K562 (cell line): ENCODE measurements around the gene PRDM2. TPM values are rescaled to one million over a fixed set of nuclear protein-coding genes. Genes with fewer than 3 reads are reported as not detected.

Experiments
- ARHGAP35 ChIP-seq: fragments of 450-650 bp; IDR thresholded peaks from 2 replicates; pipeline ENCODE4 v1.6.1; 2018; ENCODE audit not compliant: partially characterized antibody
- ARID3B ChIP-seq: fragments of 250-450 bp; sonication (Bioruptor Pico); IDR thresholded peaks from 2 replicates; pipeline ENCODE4 v1.4.0; 2020; ENCODE audit warnings: borderline replicate concordance
- ATF7 ChIP-seq: fragments of 450-650 bp; IDR thresholded peaks from 2 replicates; pipeline ENCODE4 v1.7.1; 2014; ENCODE audit warnings: mild to moderate bottlenecking, moderate library complexity
- CBX1 ChIP-seq: sonication (generic); IDR thresholded peaks from 2 replicates; pipeline ENCODE4 v1.6.1; 2016; ENCODE audit warnings: antibody characterized with exemption, low read depth, mild to moderate bottlenecking
- CHD2 ChIP-seq: IDR thresholded peaks from 2 replicates; pipeline ENCODE4 v1.6.1; 2011; ENCODE audit warnings: low read depth, low read length
- ESRRA ChIP-seq: fragments of 450-650 bp; IDR thresholded peaks from 2 replicates; pipeline ENCODE4 v1.6.1; 2014; ENCODE audit warnings: low read depth, mild to moderate bottlenecking, moderate library complexity, borderline replicate concordance
- HNRNPUL1 ChIP-seq: fragments of 200-400 bp; formaldehyde crosslinking; IDR thresholded peaks from 2 replicates; pipeline ENCODE4 v1.6.1; 2017; ENCODE audit warnings: low read length
- MYC ChIP-seq, 2 experiments: fragments of 250-450 bp in 1 of 2; sonication (Bioruptor Pico) in 1 of 2; IDR thresholded peaks; 2 replicates each; pipeline versions ENCODE4 v1.5.1 to v1.6.1; 2012 to 2021; ENCODE audit warnings: low read depth in 2 of 2, borderline replicate concordance in 1 of 2, improper control_type of control experiment in 1 of 2, low read length in 1 of 2, mild to moderate bottlenecking in 1 of 2, moderate library complexity in 1 of 2
- PCBP2 ChIP-seq: fragments of 200-400 bp; formaldehyde crosslinking; IDR thresholded peaks from 2 replicates; pipeline ENCODE4 v1.6.1; 2018; ENCODE audit warnings: low read length, low read depth, mild to moderate bottlenecking, moderate library complexity; ENCODE audit not compliant: poor library complexity, severe bottlenecking
- RBM25 ChIP-seq: fragments of 200-400 bp; formaldehyde crosslinking; IDR thresholded peaks from 2 replicates; pipeline ENCODE4 v1.6.1; 2018; ENCODE audit warnings: low read length, low read depth, moderate library complexity; ENCODE audit not compliant: severe bottlenecking
- SOX6 ChIP-seq: fragments of 450-650 bp; IDR thresholded peaks from 2 replicates; pipeline ENCODE4 v1.6.1; 2014; ENCODE audit warnings: mild to moderate bottlenecking
- SRSF3 ChIP-seq: fragments of 200-400 bp; formaldehyde crosslinking; IDR thresholded peaks from 2 replicates; pipeline ENCODE4 v1.6.1; 2016; ENCODE audit warnings: mild to moderate bottlenecking, low read length, moderate library complexity; ENCODE audit not compliant: insufficient read depth
- TAF15 ChIP-seq: fragments of 200-400 bp; formaldehyde crosslinking; IDR thresholded peaks from 2 replicates; pipeline ENCODE4 v1.6.1; 2017; ENCODE audit warnings: mild to moderate bottlenecking, low read depth, low read length, moderate library complexity
- TRIM25 ChIP-seq: fragments of 450-650 bp; IDR thresholded peaks from 2 replicates; pipeline ENCODE4 v1.7.0; 2016; ENCODE audit warnings: borderline replicate concordance
- VEZF1 ChIP-seq: fragments of 200-800 bp; sonication (Bioruptor generic); IDR thresholded peaks from 2 replicates; pipeline ENCODE4 v1.6.1; 2017; ENCODE audit warnings: missing genetic modification characterization, missing compliant biosample characterization
- WHSC1 ChIP-seq: IDR thresholded peaks from one replicate; pipeline ENCODE4 v1.6.1; 2012; ENCODE audit warnings: low read length, control low read depth, inconsistent platforms
- ZNF561 ChIP-seq: fragments of 450-650 bp; formaldehyde crosslinking; conservative IDR thresholded peaks from 2 replicates; pipeline ENCODE4 v1.4.0; 2020; ENCODE audit warnings: mild to moderate bottlenecking, moderate library complexity
- ZNF830 ChIP-seq: fragments of 250-450 bp; sonication (Bioruptor Pico); IDR thresholded peaks from 2 replicates; pipeline ENCODE4 v1.5.0; 2021; ENCODE audit warnings: mild to moderate bottlenecking
- polyA plus RNA-seq, 8 experiments: library from polyadenylated mRNA; depleted of rRNA in 4 of 8; stranded (reverse) in 5 of 8; unstranded in 3 of 8; fragments of >200 nt; fragmentation: Nextera tagmentation in 2 of 8; fragmentation: Illumina TruSeq in 1 of 8; extraction: Ambion mirVana in 2 of 8; extraction: Trizol in 1 of 8; gene quantifications; 2 replicates each; pipeline versions ENCODE4 v1.2.1 to v1.2.3, GENCODE V29; 2011 to 2014; ENCODE audit warnings: inconsistent platforms in 1 of 8, missing spikeins in 1 of 8
- total RNA-seq, 7 experiments: library from RNA; depleted of rRNA in 6 of 7; stranded (reverse); fragments of >200 nt in 6 of 7; fragmentation: Illumina TruSeq in 2 of 7; extraction: Trizol in 2 of 7; gene quantifications; 2 replicates each; pipeline versions ENCODE4 v1.2.1 to v1.2.3, GENCODE V29; 2011 to 2021; ENCODE audit warnings: low replicate concordance in 1 of 7

Gene PRDM2
- total and polyA plus RNA-seq, 9 of the 15 experiments (the other 6 are each of a cell fraction or from before 2014, with no cell fraction given): 5.4 to 27.6 (median 12.5) TPM

GRCh38 chr1:13813398-13814012 is 113.5 kb downstream of the PRDM2 start (continued):
- TF ChIP-seq PCBP2 (no peak), VEZF1 (no peak), ZNF561 (no peak), HNRNPUL1 (no peak), ESRRA (0 out of 2 replicates have a peak, but pooled peaks have one; percentile 25), ARID3B (CRISPR knock-in tag) (no peak), CBX1 (peak; percentile 86; the same call in 1 of the 2 replicates), SOX6 (no peak), ATF7 (no peak), ARHGAP35 (no peak), SRSF3 (no peak), TAF15 (no peak), RBM25 (peak; percentile 89), WHSC1 (no peak), MYC (IDR thresholded peaks at IDR 0.05; ENCODE audit: low read depth, low read length) (no peak), MYC (CRISPR knock-in tag; IDR thresholded peaks at IDR 0.05; ENCODE audit: borderline replicate concordance, low read depth) (no peak), TRIM25 (no peak), ZNF830 (CRISPR knock-in tag) (no peak), CHD2 (no peak)
